Left kidney (tissue), 2 donors: Measurements from ENCODE around the gene GRID2. TPM values are rescaled to one million over a fixed set of nuclear protein-coding genes. Genes with fewer than 3 reads are reported as not detected.
A peak's percentile ranks its signal among the peaks of the same experiment; 100 is the strongest.

Source experiments
- DNase-seq: peaks from one replicate; pipeline ENCODE4 v3.0.0-alpha.2; 2013
- polyA plus RNA-seq: library from polyadenylated mRNA; unstranded; fragments of 120-200 nt; gene quantifications from one replicate; pipeline ENCODE4 v1.2.1, GENCODE V29; 2013; ENCODE audit not compliant: insufficient read length

Gene GRID2
- polyA plus RNA-seq, 1 donor = 5.6 TPM

DNA sequence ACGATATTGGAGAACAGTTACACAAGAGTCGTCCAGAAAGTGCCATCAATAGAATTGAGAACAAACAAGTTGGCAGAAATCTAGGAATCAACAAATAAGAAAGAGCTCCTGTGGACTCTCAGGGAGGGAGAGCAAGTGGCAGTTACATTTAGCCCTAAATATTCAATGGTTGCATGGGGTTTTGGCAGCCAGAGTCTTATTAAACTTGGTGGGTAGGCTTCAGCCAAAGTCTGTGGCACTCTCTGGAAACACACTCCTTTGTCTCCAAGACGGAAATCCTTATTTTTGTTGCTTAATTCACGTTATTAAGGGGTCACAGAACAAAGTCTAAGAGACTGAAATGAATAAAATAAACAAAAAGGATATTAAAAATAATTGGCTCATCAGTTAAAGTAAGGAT lies 782.6 kb downstream of the GRID2 start:
- no peak for DNase-seq

- DNase-seq = no peak
Observed at GRCh38 chr4:93092765-93093164, 789.0 kb downstream of the GRID2 start.

DNA sequence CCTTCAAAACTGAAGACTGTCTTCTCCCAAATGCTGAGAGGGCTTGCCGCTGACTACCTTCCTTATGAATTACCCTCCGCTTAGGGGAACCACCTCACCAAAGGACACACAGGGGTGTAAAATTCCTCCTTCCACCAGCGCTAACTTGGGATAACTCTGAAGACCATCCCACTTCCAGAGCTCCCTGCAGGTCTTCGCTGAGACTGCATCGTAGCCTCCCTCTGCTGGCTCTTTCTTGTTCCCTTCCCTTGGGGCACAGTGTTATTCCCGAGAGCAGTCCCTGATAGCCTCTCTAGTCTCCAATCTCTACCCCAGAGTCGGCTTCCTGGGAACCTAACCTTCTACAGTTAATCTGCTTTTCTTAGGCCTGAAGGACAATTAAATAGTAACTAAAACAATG lies 799.3 kb downstream of the GRID2 start:
- DNase-seq = no peak

DNA sequence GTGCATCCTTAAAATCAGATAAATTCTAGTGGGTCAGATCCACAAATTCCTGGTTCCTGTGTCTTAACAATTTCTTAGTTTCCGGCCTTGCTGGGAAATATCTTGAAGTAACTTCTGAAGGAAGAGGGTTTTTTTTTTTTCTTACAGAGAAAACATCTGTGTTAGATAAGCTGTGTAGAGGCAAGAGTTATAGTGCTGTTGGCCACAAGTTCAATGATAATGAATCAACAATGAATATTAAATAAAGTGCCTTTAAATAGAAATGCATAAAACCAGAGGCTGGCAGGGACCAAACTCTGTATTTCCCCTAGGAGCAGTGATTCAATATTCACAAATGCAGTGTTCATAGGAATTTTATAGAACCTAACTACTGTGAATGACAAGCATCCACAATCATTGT lies 812.9 kb downstream of the GRID2 start:
- no peak for DNase-seq

- no peak for DNase-seq
Observed at GRCh38 chr4:93127489-93127888, 823.7 kb downstream of the GRID2 start.

DNA sequence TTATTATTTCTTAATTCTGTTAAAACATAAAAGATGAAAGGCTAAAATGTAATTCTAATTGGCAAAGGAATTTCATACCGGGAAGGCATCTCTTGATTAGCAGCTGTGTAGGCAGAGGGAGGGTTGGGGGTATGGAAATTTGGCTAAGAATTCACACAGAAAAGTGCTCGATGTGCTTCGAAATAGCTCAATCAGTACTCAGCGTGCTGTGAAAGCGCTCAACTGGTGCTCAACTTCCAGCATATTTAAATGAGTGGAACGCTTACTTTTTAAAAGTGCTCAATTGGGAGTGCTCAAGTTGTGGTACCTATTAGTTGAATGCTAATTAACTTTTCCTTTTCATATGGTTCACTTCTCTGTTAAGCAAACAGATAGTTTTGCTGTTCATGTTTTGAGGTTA lies 828.9 kb downstream of the GRID2 start:
- DNase-seq = no peak

DNA sequence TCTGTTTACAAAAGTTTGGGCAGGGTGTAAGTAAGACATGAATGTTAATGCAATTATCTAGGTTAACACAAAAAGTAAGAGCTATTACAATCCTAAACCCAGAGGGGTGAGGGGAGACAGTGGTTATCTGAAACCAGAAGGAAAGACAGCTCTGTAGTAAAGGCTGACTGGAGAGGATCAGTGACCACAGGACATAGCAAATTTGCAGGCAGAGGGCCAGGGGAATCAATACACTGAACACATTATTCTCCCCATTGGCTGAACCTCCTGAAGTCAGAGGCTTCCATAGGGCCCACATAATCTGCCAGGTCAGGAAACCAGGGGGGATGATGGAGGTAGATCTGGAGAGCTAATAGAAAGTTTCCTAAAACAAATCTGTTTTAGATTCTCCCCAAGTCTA lies 835.4 kb downstream of the GRID2 start:
- no peak for DNase-seq

DNA sequence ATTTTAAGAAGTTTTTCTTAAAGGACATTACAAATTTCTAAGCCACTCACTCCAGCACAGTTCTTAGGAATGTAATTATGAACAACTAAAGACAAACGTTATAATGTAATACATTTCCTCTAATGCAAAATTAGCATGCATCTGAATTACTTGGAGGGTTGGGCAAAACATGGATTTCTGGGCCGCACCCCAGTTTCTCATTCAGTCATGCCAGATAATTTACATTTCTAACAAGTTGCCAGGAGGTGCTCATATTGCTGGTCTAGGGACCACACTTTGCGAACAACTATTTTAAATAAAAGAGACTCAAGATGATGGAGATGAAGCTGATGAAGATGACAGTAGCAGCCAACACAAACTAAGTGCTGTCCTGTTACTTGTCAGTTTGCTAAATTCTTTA lies 840.1 kb downstream of the GRID2 start:
- no peak for DNase-seq

DNA sequence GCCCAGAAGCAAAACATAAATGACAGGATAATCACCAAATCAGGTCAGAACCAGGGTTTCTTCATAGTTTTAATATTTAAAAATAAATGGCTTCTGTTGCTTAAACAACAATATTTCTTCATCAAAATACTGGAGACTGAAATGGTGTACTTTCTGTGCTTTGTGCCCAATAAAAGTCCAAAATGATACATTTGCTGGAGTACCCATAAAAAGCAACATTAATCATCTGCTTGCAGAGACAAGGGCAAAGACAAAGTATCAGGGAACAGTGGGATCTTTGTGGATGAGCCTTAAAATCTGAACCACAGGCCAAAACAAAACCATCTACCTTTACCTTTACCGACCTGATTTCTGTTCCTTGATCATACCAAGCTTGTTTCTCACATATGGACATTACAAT lies 840.9 kb downstream of the GRID2 start:
- no peak for DNase-seq

DNA sequence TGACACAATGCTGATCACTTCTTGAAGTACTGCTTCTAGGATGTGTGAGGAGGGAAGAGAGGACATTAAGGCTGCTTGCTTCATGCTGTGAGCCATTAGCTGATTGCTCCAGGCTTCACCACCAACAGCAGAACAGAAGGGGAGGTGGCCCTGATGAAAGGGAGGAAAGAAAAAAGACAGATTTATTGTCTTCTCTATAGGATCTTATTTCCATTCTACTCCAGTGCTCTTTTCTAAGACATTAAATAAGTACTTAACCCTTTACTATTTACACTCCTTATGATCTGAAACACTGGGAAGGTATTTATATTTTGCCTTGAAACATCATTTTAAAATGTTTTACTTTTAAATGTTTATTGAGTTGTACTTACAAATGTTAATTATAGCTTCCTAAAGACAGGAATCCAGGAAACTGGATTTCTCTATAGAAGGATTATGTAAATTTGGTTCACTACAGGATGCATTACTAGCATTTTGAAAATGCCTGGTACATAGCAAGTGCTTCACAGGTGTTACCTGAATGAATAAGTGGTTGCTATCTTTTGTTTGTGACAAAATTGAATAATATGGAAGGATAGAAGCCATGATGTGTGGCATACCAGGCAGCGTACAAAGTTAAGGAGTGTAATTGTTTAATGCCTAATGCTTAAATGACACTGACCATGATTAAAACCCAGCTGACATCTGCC lies 843.9 kb downstream of the GRID2 start:
- peak; percentile 44 for DNase-seq

- no peak for DNase-seq
Observed at GRCh38 chr4:93152491-93152890, 848.7 kb downstream of the GRID2 start.

DNA sequence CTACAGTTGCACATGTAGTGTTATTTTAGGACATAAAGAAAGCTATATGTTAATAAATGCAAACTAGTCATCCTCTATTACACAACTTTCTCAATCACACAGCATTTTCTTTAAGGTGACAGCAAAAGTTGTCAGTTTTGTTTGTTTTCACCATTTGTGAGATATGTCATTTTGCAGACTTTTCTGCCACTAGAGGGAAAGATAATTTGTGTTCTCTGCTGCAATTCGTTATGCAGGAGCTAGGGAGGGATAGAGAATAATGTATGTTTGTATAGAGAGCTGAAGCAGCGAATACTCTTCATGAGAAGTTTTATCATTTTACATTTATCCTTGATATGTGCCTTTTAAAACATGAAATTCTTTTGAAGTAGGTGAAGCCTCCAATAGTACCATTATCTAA lies 854.2 kb downstream of the GRID2 start:
- DNase-seq = no peak

DNA sequence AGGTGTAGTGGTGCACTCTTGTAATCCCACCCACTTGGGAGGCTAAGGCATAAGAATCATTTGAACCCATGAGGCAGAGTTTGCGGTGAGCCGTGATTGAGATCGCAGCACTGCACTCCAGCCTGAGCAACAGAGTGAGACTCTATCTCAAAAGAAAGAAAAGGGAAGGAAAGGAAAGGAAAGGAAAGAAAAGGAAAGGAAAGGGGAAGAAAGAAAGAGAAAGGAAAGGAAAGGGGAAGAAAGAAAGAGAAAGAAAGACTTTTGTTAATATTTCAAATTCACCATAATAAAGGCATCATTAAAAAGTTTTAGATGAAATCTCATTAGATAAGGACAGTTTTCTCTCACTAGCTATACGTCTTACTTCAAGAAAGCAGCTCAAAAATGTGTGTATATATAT lies 864.3 kb downstream of the GRID2 start:
- DNase-seq = no peak

DNA sequence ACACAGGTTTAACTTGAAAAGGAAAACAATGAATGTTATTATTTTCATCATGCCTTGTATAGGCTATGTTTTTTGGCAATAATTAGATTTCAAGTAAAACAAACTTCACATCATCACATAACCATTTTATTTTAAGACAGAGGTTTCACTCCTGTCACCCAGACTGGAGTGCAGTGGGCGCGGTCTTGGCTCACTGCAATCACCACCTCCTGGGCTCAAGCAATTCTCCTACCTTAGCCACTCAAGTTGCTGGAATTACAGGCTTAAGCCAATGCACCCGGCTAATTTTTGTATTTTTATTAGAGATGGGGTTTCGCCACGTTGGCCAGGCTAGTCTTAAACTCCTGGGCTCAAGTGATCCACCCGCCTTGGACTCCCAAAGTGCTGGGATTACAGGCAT lies 866.2 kb downstream of the GRID2 start:
- DNase-seq = no peak

- no peak for DNase-seq
Observed at GRCh38 chr4:93174598-93174997, 870.8 kb downstream of the GRID2 start.

GRCh38 chr4:93178279-93178678 lies 874.5 kb downstream of the GRID2 start:
- DNase-seq = no peak

GRCh38 chr4:93179044-93179443 lies 875.3 kb downstream of the GRID2 start:
- no peak for DNase-seq

GRCh38 chr4:93182722-93183121 lies 879.0 kb downstream of the GRID2 start:
- DNase-seq = no peak

DNA sequence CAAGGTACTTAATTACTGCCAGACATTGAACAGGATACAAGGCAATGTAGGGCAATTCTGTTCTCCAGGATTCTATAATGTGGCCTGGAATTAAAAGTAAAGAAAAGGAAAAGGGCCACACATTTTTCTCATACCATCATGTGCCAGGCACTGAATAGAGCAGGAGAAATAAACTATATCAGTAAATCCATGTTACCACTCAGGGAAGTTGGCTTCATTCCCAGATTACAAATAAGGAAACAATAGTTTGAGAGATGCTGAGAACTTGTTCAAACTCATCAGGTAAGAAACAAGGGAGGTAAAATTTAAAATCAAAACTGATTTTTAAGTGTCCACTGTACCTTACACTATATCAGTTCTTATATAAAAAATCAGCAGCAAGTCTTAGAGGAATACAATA lies 879.8 kb downstream of the GRID2 start:
- no peak for DNase-seq

DNA sequence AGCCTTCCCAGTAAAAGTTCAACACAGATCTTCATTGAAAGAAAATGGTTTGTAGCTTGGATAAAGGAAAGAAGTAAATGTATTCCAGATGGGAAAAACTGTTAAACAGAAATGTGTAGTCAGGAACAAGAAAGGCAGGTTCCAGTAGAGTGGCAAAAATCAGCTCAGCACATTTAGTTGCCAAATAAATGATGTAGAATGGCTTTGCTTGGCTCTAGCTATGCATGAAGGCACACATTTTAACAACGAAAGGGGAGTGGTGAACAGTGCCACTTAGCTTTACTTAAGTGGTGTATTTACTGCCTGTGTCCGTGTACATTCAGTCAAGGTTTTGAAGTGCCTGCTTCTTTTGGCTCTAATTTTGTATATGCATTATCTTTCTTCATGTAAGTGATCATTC lies 880.3 kb downstream of the GRID2 start:
- peak; percentile 46 for DNase-seq

DNA sequence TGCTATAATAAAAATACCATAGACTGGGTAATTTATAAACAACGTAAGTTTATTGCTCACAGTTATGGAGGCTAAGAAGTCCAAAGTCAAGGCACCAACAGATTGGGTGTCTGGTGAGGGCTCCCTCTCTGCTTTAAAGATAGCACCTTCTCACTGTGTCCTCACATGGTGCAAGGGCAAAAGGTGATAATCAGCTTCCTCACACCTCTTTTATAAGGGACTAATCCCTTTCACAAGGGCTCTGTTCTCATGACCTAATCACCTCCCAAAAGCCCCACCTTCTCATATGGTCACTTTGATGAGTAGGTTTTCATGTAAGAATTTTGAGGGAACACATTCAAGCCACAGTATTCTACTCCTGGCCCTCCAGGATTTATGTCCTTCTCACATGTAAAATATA lies 883.1 kb downstream of the GRID2 start:
- no peak for DNase-seq

DNA sequence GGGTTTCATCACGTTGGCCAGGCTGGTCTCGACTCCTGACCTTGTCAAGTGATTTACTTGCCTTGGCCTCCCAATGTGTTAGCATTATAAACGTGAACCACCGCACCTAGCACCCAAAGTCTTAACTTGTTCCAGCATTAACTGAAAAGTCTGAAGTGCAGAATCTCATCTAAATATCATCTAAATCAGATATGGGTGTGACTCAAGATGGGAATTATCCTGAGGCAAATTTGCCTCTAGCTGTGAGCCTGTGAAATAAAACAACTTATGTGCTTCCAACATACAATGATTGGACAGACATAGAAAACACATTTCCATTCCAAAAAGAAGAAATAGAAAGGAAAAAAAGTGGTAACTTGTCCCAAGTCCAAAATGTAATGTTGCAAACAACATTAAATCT lies 883.7 kb downstream of the GRID2 start:
- no peak for DNase-seq

GRCh38 chr4:93187892-93188291 lies 884.1 kb downstream of the GRID2 start:
- no peak for DNase-seq

GRCh38 chr4:93199492-93199891 lies 895.7 kb downstream of the GRID2 start:
- peak; percentile 43 for DNase-seq
